Tibial artery (tissue), 4 donors: ENCODE data around the gene PCBP3.

Experiments used
- DNase-seq, 2 donors: peaks; one replicate each; pipeline ENCODE4 v3.0.0-alpha.2; 2019
- H3K27ac ChIP-seq, 2 donors: fragments of 200-600 bp; sonication (generic) in 1 of 2; 1 replicate in 1 of 2; 2 replicates in 1 of 2; pipeline ENCODE4 v1.5.1; 2018 to 2019; ENCODE audit warnings: mild to moderate bottlenecking in 1 of 2
- H3K27me3 ChIP-seq, 2 donors: fragments of 200-600 bp; sonication (generic) in 1 of 2; one replicate each; pipeline versions ENCODE4 v1.5.1 to v1.6.0; 2016 to 2019
- H3K36me3 ChIP-seq, 3 donors: fragments of 200-600 bp; sonication (generic) in 2 of 3; one replicate each; pipeline ENCODE4 v1.5.1; 2016 to 2019; ENCODE audit warnings: mild to moderate bottlenecking in 2 of 3
- H3K4me1 ChIP-seq, 4 donors: fragments of 200-600 bp; sonication (generic) in 2 of 4; 1 replicate in 3 of 4; 2 replicates in 1 of 4; pipeline ENCODE4 v1.5.1; 2016 to 2019
- H3K4me3 ChIP-seq, 2 donors: fragments of 200-600 bp; sonication (generic) in 1 of 2; 1 replicate in 1 of 2; 2 replicates in 1 of 2; pipeline ENCODE4 v1.5.1; 2018 to 2019; ENCODE audit warnings: mild to moderate bottlenecking in 2 of 2
- H3K9me3 ChIP-seq, 3 donors: fragments of 200-600 bp; sonication (generic) in 1 of 3; one replicate each; pipeline ENCODE4 v1.5.1; 2016 to 2019
- intact Hi-C: fragments of 100-400 bp; cut with DNase I; formaldehyde crosslinking; loops from one replicate; pipeline ENCODE4 v1.15.0; 2023; ENCODE audit warnings: low total_unique reads
- TF ChIP-seq, protein P1 (sequence below), 2 experiments: fragments of 200-600 bp in 1 of 2; fragments of 450-650 bp in 1 of 2; IDR thresholded peaks; one replicate each; pipeline ENCODE4 v1.5.1; 2017 to 2019; ENCODE audit warnings: antibody characterized with exemption in 2 of 2, mild to moderate bottlenecking in 1 of 2, moderate library complexity in 1 of 2

The PCBP3 gene

DNA sequence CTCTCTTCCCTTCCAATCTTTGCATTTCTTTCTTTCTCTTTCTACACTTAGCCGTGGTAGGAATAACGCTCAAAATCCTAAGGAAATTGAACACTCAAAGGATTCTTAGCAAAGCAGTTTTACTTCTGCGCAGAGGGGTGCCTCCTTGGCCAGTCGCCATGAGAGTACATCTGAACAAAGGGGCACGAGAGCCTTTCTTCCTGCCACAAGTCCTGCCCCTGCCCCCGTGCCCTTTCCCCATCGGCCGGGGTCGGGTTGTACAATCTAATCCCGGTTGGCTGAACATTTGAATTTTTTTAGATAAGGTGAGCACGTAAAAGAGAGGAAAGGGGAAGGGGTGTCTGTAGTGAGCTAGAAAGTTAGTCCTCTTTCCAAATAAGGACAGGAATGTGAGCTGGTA, 309.4 kb downstream of the PCBP3 start:
- Histone ChIP-seq H3K36me3 (no peaks in the 10 kb centered on the region), H3K4me3 (no peak overlapping the region), H3K27ac (peak overlapping the region; percentile 85 to 89), H3K4me1 (peaks cover 0 to 82% (median 53%) of the 10 kb centered on the region in 4 donors), H3K9me3 (no peaks in the 10 kb centered on the region), H3K27me3 (no peaks in the 10 kb centered on the region)
- DNase-seq = no peak
- TF ChIP-seq, protein P1, sequence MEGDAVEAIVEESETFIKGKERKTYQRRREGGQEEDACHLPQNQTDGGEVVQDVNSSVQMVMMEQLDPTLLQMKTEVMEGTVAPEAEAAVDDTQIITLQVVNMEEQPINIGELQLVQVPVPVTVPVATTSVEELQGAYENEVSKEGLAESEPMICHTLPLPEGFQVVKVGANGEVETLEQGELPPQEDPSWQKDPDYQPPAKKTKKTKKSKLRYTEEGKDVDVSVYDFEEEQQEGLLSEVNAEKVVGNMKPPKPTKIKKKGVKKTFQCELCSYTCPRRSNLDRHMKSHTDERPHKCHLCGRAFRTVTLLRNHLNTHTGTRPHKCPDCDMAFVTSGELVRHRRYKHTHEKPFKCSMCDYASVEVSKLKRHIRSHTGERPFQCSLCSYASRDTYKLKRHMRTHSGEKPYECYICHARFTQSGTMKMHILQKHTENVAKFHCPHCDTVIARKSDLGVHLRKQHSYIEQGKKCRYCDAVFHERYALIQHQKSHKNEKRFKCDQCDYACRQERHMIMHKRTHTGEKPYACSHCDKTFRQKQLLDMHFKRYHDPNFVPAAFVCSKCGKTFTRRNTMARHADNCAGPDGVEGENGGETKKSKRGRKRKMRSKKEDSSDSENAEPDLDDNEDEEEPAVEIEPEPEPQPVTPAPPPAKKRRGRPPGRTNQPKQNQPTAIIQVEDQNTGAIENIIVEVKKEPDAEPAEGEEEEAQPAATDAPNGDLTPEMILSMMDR (IDR thresholded peaks at IDR 0.05) = no peak
- intact Hi-C loops = no loop called here

DNA sequence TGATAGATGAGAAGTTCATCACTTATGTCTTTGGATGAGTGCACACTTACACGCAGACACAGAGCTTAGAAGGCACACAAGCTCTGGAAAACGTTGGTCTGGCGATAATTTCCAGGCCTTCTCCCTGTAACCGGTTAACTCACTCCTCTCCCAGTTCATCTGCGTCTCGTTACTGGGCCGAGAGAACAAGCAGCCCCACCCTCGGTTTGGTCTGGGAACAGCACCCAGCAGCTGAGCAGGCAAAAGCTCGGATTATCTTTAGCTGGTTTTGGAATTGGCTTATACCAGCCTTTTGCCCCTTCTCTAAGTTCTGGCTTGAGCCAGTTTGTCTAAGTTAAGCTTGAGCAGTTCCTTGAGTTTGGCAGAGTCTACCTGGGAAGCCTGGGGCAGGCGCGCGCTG, 310.7 kb downstream of the PCBP3 start:
- peak overlapping the region; percentile 85 to 89 for H3K27ac ChIP-seq
- intact Hi-C loops = no loop called here
- no peak overlapping the region for H3K4me3 ChIP-seq
- no peaks in the 10 kb centered on the region for H3K27me3 ChIP-seq
- no peaks in the 10 kb centered on the region for H3K36me3 ChIP-seq
- TF ChIP-seq, protein P1 (IDR thresholded peaks at IDR 0.05) = peak; percentile 35 to 38
- no peak for DNase-seq
- peaks cover 0 to 85% (median 60%) of the 10 kb centered on the region in 4 donors for H3K4me1 ChIP-seq
- H3K9me3 ChIP-seq = no peaks in the 10 kb centered on the region

DNA sequence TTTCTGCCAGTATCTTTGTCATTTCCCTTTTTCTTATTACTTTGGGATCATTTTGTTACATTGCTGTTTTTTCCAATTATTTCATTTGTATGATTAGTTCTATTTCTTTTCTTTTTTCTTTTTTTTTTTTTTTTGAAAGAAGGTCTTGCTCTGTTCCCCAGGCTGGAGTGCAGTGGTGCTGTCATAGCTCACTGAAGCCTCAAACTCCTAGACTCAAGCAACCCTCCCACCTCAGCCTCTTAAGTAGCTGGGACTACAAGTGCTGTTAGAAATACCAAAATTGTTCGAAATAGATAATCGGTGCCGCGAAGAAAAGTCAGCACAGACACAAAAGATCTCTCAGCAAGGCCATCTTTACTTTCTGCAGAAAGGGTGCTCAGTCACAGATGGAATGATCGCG, 311.4 kb downstream of the PCBP3 start:
- intact Hi-C loops = no loop called here
- Histone ChIP-seq H3K4me3 (no peak overlapping the region), H3K27ac (peak overlapping the region; percentile 85 to 89), H3K4me1 (peaks cover 0 to 85% (median 62%) of the 10 kb centered on the region in 4 donors), H3K9me3 (no peaks in the 10 kb centered on the region), H3K36me3 (no peaks in the 10 kb centered on the region), H3K27me3 (no peaks in the 10 kb centered on the region)
- TF ChIP-seq, protein P1 (IDR thresholded peaks at IDR 0.05) = no peak
- DNase-seq = no peak

DNA sequence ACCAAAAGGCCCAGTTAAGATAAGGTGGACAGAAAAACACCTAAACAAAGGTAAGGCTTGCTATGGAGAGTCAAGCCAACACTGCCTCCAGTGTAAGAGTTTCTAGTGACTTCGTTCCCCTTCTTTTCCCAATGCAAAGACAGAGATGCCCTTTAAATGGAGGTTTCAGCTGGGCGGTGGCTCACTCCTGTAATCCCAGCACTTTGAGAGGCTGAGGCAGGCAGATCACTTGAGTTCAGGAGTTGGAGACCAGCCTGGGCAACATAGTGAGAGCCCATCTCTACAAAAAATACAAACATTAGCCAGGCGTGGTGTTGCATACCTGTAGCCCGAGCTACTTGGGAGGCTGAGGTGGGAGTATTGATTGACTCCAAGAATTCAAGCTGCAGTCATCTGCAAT, 314.0 kb downstream of the PCBP3 start:
- intact Hi-C loops = no loop called here
- Histone ChIP-seq H3K4me3 (peak overlapping the region in 1 of 2 donors; percentile 12), H3K36me3 (no peaks in the 10 kb centered on the region), H3K4me1 (peaks cover 0 to 71% (median 49%) of the 10 kb centered on the region in 4 donors), H3K27ac (peak overlapping the region; percentile 82 to 89), H3K9me3 (no peaks in the 10 kb centered on the region), H3K27me3 (no peaks in the 10 kb centered on the region)
- DNase-seq = peak in 1 of 2 donors; percentile 19
- TF ChIP-seq, protein P1 (IDR thresholded peaks at IDR 0.05) = no peak

DNA sequence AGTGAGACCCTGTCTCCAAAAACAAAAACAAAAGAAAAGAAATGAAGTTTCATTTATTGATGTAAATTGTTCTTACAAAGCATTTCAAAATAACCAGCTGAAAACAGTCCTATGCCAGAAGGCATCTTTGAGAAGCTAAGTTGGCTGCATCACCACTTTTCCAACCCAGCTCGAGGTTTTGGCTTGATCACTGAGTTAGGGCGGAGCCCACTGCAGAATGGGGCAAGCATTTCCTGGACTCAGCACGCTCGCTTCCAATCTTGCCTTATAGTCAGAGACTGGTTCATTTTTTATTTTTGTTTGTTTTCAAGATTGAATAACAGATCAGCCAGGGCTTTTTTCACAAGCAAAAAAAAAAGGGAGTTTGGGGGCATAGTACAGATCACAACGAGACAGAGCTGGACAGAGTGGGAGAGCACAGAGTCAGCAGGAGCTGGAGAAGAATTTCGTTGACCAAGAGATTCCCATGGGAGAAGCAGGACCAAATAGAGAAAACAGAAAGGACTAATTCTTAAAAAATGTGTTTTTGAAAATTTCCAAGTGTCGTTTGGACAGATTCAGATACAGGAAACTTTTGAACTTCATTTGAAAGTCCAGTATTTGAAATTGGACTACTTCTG, 314.6 kb downstream of the PCBP3 start:
- no peaks in the 10 kb centered on the region for H3K27me3 ChIP-seq
- no peaks in the 10 kb centered on the region for H3K9me3 ChIP-seq
- TF ChIP-seq, protein P1 (IDR thresholded peaks at IDR 0.05) = no peak
- intact Hi-C loops = no loop called here
- H3K27ac ChIP-seq = peak overlapping the region; percentile 82 to 89
- H3K4me3 ChIP-seq = peak overlapping the region; percentile 11 to 12
- no peaks in the 10 kb centered on the region for H3K36me3 ChIP-seq
- DNase-seq = peak; percentile 83 to 91
- peaks cover 0 to 69% (median 44%) of the 10 kb centered on the region in 4 donors for H3K4me1 ChIP-seq
